IMR-90 (cell line): ENCODE results near the gene DNAI7. TPM values are rescaled to one million over a fixed set of nuclear protein-coding genes. Genes with fewer than 3 reads are reported as not detected.

Experiments used
- ATAC-seq: fragments of 200-7000 bp; cut with Tn5 transposase; 2 replicates; pipeline ENCODE4 v1.9.1; 2020; ENCODE audit warnings: low read depth, mild to moderate bottlenecking, moderate library complexity
- BruUV-seq: library from RNA; stranded (reverse); fragments of 400-500 nt; replicated peaks from 2 replicates; lab custom pipeline; 2021; lab: Mats Ljungman, UMichigan
- CTCF ChIA-PET: fragments of 300-600 bp; formaldehyde crosslinking; extraction: SDS; loops from one replicate; lab custom pipeline; 2021; ENCODE audit warnings: antibody characterized with exemption; lab: Yijun Ruan, JAX
- POLR2A ChIA-PET: fragments of 300-600 bp; sonication (Branson Sonifier 250); formaldehyde crosslinking; loops from one replicate; lab custom pipeline; 2022; ENCODE audit warnings: antibody characterized with exemption; ENCODE audit not compliant: unreplicated experiment; lab: Charles Lee
- DNase-seq: peaks from one replicate; pipeline ENCODE4 v3.0.0; 2013
- H2AFZ ChIP-seq: replicated peaks from 2 replicates; pipeline ENCODE3; 2013; ENCODE audit warnings: low read length, mild to moderate bottlenecking; ENCODE audit not compliant: poor library complexity
- H2AK5ac ChIP-seq: 2 replicates; pipeline ENCODE4 v1.6.1; 2013; ENCODE audit warnings: low read depth, low read length, inconsistent platforms
- H2AK9ac ChIP-seq: replicated peaks from 2 replicates; pipeline ENCODE3; 2013; ENCODE audit warnings: mild to moderate bottlenecking, low read depth, low read length, moderate library complexity; ENCODE audit not compliant: poor library complexity
- H2BK120ac ChIP-seq: 2 replicates; pipeline ENCODE4 v1.6.1; 2013; ENCODE audit warnings: low read depth, low read length, inconsistent platforms
- H2BK15ac ChIP-seq: 3 replicates; pipeline ENCODE4 v1.6.1; 2013; ENCODE audit warnings: low read depth, low read length, inconsistent platforms
- H2BK20ac ChIP-seq: 2 replicates; pipeline ENCODE4 v1.6.1; 2013; ENCODE audit warnings: low read depth, mild to moderate bottlenecking, inconsistent platforms, low read length, moderate library complexity
- H2BK5ac ChIP-seq: 2 replicates; pipeline ENCODE4 v1.6.1; 2013; ENCODE audit warnings: mild to moderate bottlenecking, low read depth, low read length, inconsistent platforms; ENCODE audit not compliant: poor library complexity, severe bottlenecking
- H3K14ac ChIP-seq: replicated peaks from 2 replicates; pipeline ENCODE4 v1.6.1; 2013; ENCODE audit warnings: low read depth, low read length, inconsistent platforms
- H3K18ac ChIP-seq: 2 replicates; pipeline ENCODE4 v1.6.1; 2013; ENCODE audit warnings: low read depth, low read length, control low read depth
- H3K23ac ChIP-seq: 2 replicates; pipeline ENCODE4 v1.6.1; 2013; ENCODE audit warnings: low read depth, low read length, inconsistent platforms
- H3K27ac ChIP-seq: 2 replicates; pipeline ENCODE4 v1.5.1; 2013; ENCODE audit warnings: mild to moderate bottlenecking, control low read depth, low read length; ENCODE audit not compliant: insufficient read depth
- H3K27me3 ChIP-seq: 2 replicates; pipeline ENCODE4 v1.6.1; 2013; ENCODE audit warnings: low read length; ENCODE audit not compliant: control insufficient read depth, insufficient read depth
- H3K36me3 ChIP-seq: 2 replicates; pipeline ENCODE4 v1.6.1; 2013; ENCODE audit warnings: low read length, mixed read lengths; ENCODE audit not compliant: control insufficient read depth, insufficient read depth
- H3K4ac ChIP-seq: 2 replicates; pipeline ENCODE4 v1.6.1; 2013; ENCODE audit warnings: low read depth, low read length, inconsistent platforms
- H3K4me1 ChIP-seq: 2 replicates; pipeline ENCODE4 v1.6.1; 2013; ENCODE audit warnings: low read length, mixed read lengths; ENCODE audit not compliant: control insufficient read depth, insufficient read depth
- H3K4me2 ChIP-seq: 2 replicates; pipeline ENCODE4 v1.6.1; 2013; ENCODE audit warnings: low read depth, mild to moderate bottlenecking, control low read depth, low read length, moderate library complexity
- H3K4me3 ChIP-seq: 2 replicates; pipeline ENCODE4 v1.5.1; 2013; ENCODE audit warnings: low read depth, mild to moderate bottlenecking, control low read depth, low read length, moderate library complexity; ENCODE audit not compliant: insufficient read depth
- H3K56ac ChIP-seq: 2 replicates; pipeline ENCODE4 v1.6.1; 2013; ENCODE audit warnings: low read length, inconsistent platforms; ENCODE audit not compliant: insufficient read depth; ENCODE audit errors: extremely low read depth
- H3K79me1 ChIP-seq, 2 experiments: 2 replicates each; pipeline ENCODE4 v1.6.1; 2013; ENCODE audit warnings: low read length in 2 of 2, inconsistent platforms in 1 of 2, low read depth in 1 of 2
- H3K9ac ChIP-seq: 2 replicates; pipeline ENCODE4 v1.6.1; 2013; ENCODE audit warnings: low read depth, low read length, control low read depth
- H3K9me1 ChIP-seq: 2 replicates; pipeline ENCODE4 v1.6.1; 2013; ENCODE audit warnings: low read length, inconsistent platforms; ENCODE audit not compliant: insufficient read depth
- H3K9me3 ChIP-seq: 2 replicates; pipeline ENCODE4 v1.6.1; 2013; ENCODE audit warnings: low read length; ENCODE audit not compliant: control insufficient read depth, insufficient read depth
- H4K20me1 ChIP-seq: 2 replicates; pipeline ENCODE4 v1.6.1; 2013; ENCODE audit warnings: low read length, inconsistent platforms; ENCODE audit not compliant: insufficient read depth
- H4K5ac ChIP-seq: 2 replicates; pipeline ENCODE4 v1.6.1; 2013; ENCODE audit warnings: mild to moderate bottlenecking, low read depth, low read length, control low read depth
- H4K8ac ChIP-seq, 2 experiments: 2 replicates each; pipeline ENCODE4 v1.6.1; 2013; ENCODE audit warnings: low read depth in 2 of 2, low read length in 2 of 2, control low read depth in 1 of 2, inconsistent platforms in 1 of 2
- H4K91ac ChIP-seq: 2 replicates; pipeline ENCODE4 v1.6.1; 2013; ENCODE audit warnings: low read depth, low read length, inconsistent platforms; ENCODE audit not compliant: insufficient read depth
- BHLHE40 ChIP-seq: fragments of 150-350 bp; IDR thresholded peaks from 2 replicates; pipeline ENCODE4 v1.6.1; 2016; ENCODE audit warnings: mild to moderate bottlenecking, low read depth, low read length
- CEBPB ChIP-seq: IDR thresholded peaks from 2 replicates; pipeline ENCODE4 v1.6.1; 2012; ENCODE audit warnings: low read depth, low read length, improper control_type of control experiment
- CHD1 ChIP-seq: IDR thresholded peaks from 2 replicates; pipeline ENCODE4 v1.6.1; 2012; ENCODE audit warnings: low read depth, low read length, improper control_type of control experiment
- FOS ChIP-seq: fragments of 150-350 bp; IDR thresholded peaks from 2 replicates; pipeline ENCODE4 v1.6.1; 2016; ENCODE audit warnings: low read depth, low read length
- MAZ ChIP-seq: IDR thresholded peaks from 2 replicates; pipeline ENCODE4 v1.6.1; 2012; ENCODE audit warnings: low read depth, mild to moderate bottlenecking, low read length, improper control_type of control experiment, moderate library complexity, borderline replicate concordance
- MXI1 ChIP-seq: IDR thresholded peaks from 2 replicates; pipeline ENCODE4 v1.6.1; 2012; ENCODE audit warnings: low read depth, mild to moderate bottlenecking, low read length, moderate library complexity, borderline replicate concordance
- NFE2L2 ChIP-seq: fragments of 150-350 bp; IDR thresholded peaks from 2 replicates; pipeline ENCODE4 v1.6.1; 2016; ENCODE audit warnings: low read depth, mild to moderate bottlenecking, low read length
- POLR2A ChIP-seq: IDR thresholded peaks from 2 replicates; pipeline ENCODE4 v1.6.1; 2012; ENCODE audit warnings: mild to moderate bottlenecking, low read depth, low read length
- RAD21 ChIP-seq: IDR thresholded peaks from 2 replicates; pipeline ENCODE4 v1.6.1; 2012; ENCODE audit warnings: low read length, improper control_type of control experiment
- RFX5 ChIP-seq: IDR thresholded peaks from 2 replicates; pipeline ENCODE4 v1.8.0; 2012; ENCODE audit warnings: low read depth, mild to moderate bottlenecking, low read length, moderate library complexity
- SMC3 ChIP-seq: fragments of 150-350 bp; IDR thresholded peaks from 2 replicates; pipeline ENCODE4 v1.6.1; 2016; ENCODE audit warnings: low read depth, mild to moderate bottlenecking, antibody characterized with exemption, low read length, moderate library complexity
- WGBS, 2 experiments: methylation state at CpG; one replicate each; pipeline versions ENCODE4 v1.1.5 to v1.1.7; 2013; ENCODE audit warnings: missing lambda C conversion rate in 2 of 2; ENCODE audit not compliant: insufficient read length in 1 of 2; ENCODE audit errors: extremely low coverage in 2 of 2; 5-methylcytosine and 5-hydroxymethylcytosine counted together
- dilution Hi-C: fragments of 300-500 bp; cut with HindIII; formaldehyde crosslinking; loops from one replicate; pipeline ENCODE4 v1.14.3; 2018; ENCODE audit warnings: low sequenced_read_pairs; ENCODE audit not compliant: unreplicated experiment
- in situ Hi-C: fragments of 300-500 bp; cut with MboI; formaldehyde crosslinking; loops from 3 replicates; pipeline ENCODE4 v1.14.3; 2019; ENCODE audit warnings: low sequenced_read_pairs, inconsistent platforms, mixed read lengths
- intact Hi-C: fragments of 100-400 bp; cut with micrococcal nuclease; formaldehyde crosslinking; loops from 2 replicates; pipeline ENCODE4 v1.10.0; 2022
- polyA plus RNA-seq, 3 experiments: library from polyadenylated mRNA; depleted of rRNA; stranded (reverse); fragments of >200 nt; gene quantifications; 2 replicates each; pipeline ENCODE4 v1.2.3, GENCODE V29; 2012; ENCODE audit warnings: low replicate concordance in 1 of 3
- total RNA-seq: library from RNA; depleted of rRNA; stranded (reverse); fragments of >200 nt; gene quantifications from 2 replicates; pipeline ENCODE4 v1.2.3, GENCODE V29; 2012
- TF ChIP-seq, protein P1 (sequence below): conservative IDR thresholded peaks from 2 replicates; pipeline ENCODE4 v1.5.1; 2012; ENCODE audit warnings: mild to moderate bottlenecking, low read depth, low read length, improper control_type of control experiment
- TF ChIP-seq, protein P2 (sequence below): fragments of 150-350 bp; IDR thresholded peaks from 2 replicates; pipeline ENCODE4 v1.6.1; 2016; ENCODE audit warnings: low read depth, mild to moderate bottlenecking, low read length, moderate library complexity, borderline replicate concordance

The DNAI7 gene
- total and polyA plus RNA-seq, 2 of the 4 experiments (the other 2 are of a cell fraction) = under 0.01 to 0.07 TPM

DNA sequence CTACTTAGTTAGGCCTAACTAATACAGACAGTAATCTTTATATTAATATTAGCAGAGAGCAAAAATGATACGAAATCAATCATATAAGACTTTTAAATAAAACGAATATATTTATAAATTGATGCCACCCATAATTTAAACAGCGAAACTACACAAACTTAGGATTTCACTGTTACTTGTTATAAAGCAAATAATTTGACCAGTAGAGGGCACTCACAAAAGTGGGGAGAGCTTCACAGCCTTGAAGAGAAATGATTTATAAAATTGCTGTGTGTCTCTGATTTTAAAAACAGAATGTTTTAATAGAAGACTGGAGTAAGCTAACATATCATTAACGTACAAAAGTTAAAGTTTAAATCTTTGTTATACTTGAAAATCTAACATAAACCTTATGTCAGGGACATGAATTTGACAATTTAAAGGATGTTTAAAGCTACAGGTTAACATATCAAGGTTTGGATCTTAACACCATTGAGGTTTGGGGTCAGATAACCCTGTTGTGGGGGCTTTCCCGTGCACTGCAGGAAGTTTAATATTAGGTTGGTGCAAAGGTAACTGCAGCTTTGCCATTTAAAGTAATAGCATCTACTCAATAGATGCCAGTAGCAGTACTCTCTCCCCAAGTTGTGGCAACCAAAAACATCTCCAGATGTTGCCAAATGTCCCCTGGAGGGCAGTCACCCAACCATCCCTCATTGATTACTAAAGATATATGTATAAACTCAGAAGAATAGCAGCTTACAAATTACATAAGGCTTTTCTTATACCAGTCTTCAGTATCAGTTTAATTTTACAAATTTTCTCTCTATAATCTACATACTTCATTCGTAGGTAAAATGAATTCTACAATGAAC, 46.4 kb upstream of the DNAI7 start:
- H2BK20ac ChIP-seq = no peak overlapping the region
- BruUV-seq = no TSS peak
- no peak overlapping the region for H3K23ac ChIP-seq
- H3K4me2 ChIP-seq = no peak overlapping the region
- H2BK5ac ChIP-seq = peak overlapping the region; percentile 57
- H3K9me1 ChIP-seq = 0 out of 2 replicates have a peak, but pooled peaks cover 2% of the 10 kb centered on the region
- no peaks in the 10 kb centered on the region for H3K27me3 ChIP-seq
- H3K18ac ChIP-seq = no peak overlapping the region
- peaks cover 17 to 68% of the 10 kb centered on the region in 2 experiments for H3K79me1 ChIP-seq
- dilution Hi-C loops (no loop called here), in situ Hi-C loops (loop anchor here (25.0 kb wide), 1 partner anchor 796 kb away; no protein-coding TSS in a partner anchor), intact Hi-C loops (loop anchor here (1.0 to 10.0 kb wide), 3 partner anchors 146 to 783 kb away; partner anchors contain the start of gene LMNTD1)
- no peak overlapping the region for H2AFZ ChIP-seq
- no peak overlapping the region for H3K9ac ChIP-seq
- DNase-seq (peak; percentile 71), ATAC-seq (peak; percentile 68)
- H3K4me3 ChIP-seq = no peak overlapping the region
- H3K4ac ChIP-seq = no peak overlapping the region
- H4K20me1 ChIP-seq = peaks cover 16% of the 10 kb centered on the region; the same call in 1 of the 2 replicates
- no peak overlapping the region for H3K56ac ChIP-seq
- no peak overlapping the region for H2AK9ac ChIP-seq
- peaks cover 5% of the 10 kb centered on the region for H3K4me1 ChIP-seq
- peak overlapping the region; percentile 13; the same call in 1 of the 2 replicates for H3K27ac ChIP-seq
- no peak overlapping the region for H2AK5ac ChIP-seq
- no peak overlapping the region for H4K91ac ChIP-seq
- CTCF ChIA-PET = interaction anchor here (0.7 to 1.4 kb wide), 3 partner anchors 35 to 142 kb away, joined by 3 read pairs; no protein-coding TSS in a partner anchor
- no peak overlapping the region for H3K14ac ChIP-seq
- H4K5ac ChIP-seq = no peak overlapping the region
- H2BK15ac ChIP-seq = no peak overlapping the region
- POLR2A ChIA-PET = interaction anchor here (0.8 kb wide), 1 partner anchor 24 kb away, joined by 3 read pairs; no protein-coding TSS in a partner anchor
- H3K36me3 ChIP-seq = peaks cover 7% of the 10 kb centered on the region
- WGBS, 2 experiments = no CpG with 5 or more reads among the region's 6 CpGs
- H3K9me3 ChIP-seq = no peaks in the 10 kb centered on the region
- no peak overlapping the region for H2BK120ac ChIP-seq
- H4K8ac ChIP-seq = no peak overlapping the region
- TF ChIP-seq RAD21 (peak; percentile 68), POLR2A (no peak), NFE2L2 (no peak), SMC3 (peak; percentile 62), RFX5 (no peak), CHD1 (no peak), CEBPB (peak; percentile 17; the same call in 1 of the 2 replicates), FOS (no peak), MAZ (no peak), BHLHE40 (no peak), MXI1 (no peak)
- TF ChIP-seq, protein P1, sequence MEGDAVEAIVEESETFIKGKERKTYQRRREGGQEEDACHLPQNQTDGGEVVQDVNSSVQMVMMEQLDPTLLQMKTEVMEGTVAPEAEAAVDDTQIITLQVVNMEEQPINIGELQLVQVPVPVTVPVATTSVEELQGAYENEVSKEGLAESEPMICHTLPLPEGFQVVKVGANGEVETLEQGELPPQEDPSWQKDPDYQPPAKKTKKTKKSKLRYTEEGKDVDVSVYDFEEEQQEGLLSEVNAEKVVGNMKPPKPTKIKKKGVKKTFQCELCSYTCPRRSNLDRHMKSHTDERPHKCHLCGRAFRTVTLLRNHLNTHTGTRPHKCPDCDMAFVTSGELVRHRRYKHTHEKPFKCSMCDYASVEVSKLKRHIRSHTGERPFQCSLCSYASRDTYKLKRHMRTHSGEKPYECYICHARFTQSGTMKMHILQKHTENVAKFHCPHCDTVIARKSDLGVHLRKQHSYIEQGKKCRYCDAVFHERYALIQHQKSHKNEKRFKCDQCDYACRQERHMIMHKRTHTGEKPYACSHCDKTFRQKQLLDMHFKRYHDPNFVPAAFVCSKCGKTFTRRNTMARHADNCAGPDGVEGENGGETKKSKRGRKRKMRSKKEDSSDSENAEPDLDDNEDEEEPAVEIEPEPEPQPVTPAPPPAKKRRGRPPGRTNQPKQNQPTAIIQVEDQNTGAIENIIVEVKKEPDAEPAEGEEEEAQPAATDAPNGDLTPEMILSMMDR = peak; percentile 70
- TF ChIP-seq, protein P2, sequence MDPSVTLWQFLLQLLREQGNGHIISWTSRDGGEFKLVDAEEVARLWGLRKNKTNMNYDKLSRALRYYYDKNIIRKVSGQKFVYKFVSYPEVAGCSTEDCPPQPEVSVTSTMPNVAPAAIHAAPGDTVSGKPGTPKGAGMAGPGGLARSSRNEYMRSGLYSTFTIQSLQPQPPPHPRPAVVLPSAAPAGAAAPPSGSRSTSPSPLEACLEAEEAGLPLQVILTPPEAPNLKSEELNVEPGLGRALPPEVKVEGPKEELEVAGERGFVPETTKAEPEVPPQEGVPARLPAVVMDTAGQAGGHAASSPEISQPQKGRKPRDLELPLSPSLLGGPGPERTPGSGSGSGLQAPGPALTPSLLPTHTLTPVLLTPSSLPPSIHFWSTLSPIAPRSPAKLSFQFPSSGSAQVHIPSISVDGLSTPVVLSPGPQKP = no peak
